ENCODE results near the gene RXFP4.
"Not testable (repeated sequence)": the region's sequence is repeated elsewhere in the genome, so short reads cannot be mapped to it uniquely, and the experiment has no call there.

Gene RXFP4, protein sequence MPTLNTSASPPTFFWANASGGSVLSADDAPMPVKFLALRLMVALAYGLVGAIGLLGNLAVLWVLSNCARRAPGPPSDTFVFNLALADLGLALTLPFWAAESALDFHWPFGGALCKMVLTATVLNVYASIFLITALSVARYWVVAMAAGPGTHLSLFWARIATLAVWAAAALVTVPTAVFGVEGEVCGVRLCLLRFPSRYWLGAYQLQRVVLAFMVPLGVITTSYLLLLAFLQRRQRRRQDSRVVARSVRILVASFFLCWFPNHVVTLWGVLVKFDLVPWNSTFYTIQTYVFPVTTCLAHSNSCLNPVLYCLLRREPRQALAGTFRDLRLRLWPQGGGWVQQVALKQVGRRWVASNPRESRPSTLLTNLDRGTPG

DNA sequence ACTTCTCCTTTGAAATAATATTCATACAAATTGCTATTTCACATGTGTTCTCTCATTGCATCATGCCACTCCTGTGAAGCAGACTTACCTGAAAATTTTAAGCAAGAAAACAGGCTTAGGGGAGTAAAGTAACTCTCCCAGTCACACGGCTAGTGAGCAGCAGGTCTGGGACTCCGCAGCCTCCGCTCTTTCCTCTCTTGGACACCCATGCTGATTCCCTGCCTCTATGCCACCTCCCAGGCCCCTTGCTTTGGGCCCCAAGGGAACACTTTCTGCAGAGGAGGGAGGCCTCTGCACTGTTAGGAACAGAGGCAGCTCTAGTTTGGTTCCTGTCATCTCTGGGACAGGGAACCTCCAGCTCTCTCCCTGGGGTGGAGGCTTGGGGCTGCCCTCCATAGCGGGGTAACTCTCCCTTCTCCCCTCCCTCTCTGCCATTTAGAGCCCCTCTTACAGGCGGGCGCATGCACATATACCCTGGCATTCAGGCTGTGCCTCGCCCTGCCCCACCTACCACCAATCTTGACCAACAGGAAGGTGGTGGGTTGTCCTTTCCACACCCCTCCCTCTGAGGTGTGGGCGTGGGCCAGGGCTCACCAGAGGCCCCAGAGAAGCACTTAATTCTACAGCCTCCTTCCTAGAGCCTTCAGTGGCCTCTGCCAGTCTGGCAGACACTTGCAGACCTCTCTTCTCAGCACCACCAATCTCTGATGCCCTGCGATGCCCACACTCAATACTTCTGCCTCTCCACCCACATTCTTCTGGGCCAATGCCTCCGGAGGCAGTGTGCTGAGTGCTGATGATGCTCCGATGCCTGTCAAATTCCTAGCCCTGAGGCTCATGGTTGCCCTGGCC lies at the start of gene RXFP4:
Gene RXFP4 (plus strand): TSS at position 646 of the 852 bp plus-strand sequence. CDS start 72 bp downstream, at position 718.
- DNase-seq: no peak

DNA sequence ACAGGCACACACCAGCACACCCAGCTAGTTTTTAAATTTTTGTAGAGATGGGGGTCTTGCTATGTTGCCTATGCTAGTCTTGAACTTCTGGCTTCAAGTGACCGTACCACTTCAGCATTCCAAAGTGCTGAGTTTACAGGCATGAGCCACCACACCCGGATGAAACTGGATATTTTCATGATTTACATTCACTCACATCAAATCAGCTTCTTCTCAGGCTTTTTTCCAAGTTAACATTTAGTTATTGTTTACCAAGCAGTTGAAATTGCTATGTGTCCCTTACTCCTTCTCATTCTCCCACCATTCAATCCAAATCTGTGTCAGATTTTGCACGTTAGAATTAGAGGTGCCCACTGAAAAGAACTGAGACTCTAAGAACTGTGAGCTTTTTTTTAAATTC lies 48.6 kb upstream of the RXFP4 start:
- DNase-seq: peak; percentile 41

DNA sequence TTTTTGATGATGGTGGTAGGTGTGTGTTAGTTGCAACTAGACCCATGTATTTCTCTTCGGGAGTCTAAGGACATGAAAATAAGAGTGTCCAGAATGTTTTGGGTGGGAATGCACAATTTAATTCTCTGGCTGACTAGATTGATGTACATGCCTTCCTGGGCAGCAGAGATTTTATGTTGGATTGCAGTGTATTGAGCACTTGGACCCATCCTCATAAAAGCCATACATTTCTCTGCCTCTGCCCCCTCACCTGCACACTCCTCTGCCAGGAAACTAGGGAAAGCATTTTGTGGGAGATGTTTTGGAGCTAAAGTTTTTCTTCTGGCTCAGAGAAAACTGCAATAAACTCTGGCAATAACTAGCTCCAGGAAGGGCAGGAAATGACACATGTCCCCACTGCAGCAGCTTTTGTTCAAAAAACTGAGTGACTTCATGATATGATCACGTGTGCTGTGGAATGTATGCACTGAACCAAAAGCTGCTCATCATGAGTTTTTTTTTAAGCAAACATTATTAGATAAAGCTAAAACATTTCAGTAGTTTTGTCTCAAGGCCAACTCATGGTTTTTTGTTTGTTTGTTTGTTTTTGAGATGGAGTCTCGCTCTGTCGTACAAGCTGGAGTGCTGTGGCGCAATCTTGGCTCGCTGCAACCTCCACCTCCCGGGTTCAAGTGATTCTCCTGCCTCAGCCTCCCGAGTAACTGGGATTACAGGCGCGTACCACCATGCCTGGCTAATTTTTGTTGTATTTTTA lies 47.9 kb upstream of the RXFP4 start:
- peak; percentile 72 for DNase-seq

DNA sequence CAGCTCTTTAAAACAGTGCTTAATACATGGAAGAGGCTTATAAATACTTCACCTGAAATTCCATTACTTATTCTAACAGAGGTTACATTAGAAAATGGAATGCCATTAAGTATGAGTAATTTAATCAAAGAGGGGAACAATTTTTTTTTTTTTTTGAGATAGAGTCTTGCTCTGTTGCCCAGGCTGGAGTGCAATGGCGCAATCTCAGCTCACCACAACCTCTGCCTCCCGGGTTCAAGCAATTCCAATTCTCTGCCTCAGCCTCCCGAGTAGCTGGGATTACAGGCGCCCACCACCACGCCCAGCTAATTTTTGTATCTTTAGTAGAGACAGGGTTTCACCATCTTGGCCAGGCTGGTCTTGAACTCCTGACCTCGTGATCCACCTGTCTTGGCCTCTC lies 45.8 kb upstream of the RXFP4 start:
- DNase-seq: not testable (repeated sequence)

DNA sequence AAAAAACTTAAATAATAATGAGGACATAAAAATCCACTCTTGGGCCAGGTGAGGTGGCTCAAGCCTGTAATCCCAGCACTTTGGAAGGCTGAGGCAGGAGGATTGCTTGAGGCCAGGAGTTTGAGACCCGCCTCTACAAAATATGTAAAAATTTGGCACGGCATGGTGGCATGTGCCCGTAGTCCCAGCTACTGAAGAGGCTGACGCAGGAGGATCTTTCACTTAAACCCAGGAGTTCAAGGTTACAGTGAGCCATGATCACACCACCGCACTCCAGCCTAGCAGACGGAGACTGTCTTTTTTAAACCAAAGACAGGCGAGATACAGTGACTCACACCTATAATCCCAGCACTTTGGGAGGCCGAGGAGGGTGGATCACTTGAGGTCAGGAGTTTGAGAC lies 45.0 kb upstream of the RXFP4 start:
- DNase-seq: not testable (repeated sequence)

DNA sequence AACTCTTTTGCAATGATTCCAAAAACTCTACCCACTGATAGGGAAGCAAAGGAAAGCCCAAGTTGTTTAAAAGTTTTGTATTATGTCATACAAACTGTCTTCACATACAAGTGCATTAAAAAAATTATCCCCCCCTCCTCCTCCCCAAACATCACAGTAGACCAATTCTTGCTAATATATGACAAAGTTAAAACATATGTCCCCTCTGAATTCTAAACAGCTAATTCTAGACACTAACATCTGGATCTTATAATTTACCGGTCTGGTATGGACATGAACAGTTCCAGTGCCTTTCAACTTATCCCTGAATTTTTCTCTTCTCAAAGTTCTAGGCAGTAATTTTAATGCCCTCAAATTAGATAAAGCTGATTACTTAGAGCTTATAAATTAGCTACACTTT lies 43.7 kb upstream of the RXFP4 start:
- DNase-seq: no peak

DNA sequence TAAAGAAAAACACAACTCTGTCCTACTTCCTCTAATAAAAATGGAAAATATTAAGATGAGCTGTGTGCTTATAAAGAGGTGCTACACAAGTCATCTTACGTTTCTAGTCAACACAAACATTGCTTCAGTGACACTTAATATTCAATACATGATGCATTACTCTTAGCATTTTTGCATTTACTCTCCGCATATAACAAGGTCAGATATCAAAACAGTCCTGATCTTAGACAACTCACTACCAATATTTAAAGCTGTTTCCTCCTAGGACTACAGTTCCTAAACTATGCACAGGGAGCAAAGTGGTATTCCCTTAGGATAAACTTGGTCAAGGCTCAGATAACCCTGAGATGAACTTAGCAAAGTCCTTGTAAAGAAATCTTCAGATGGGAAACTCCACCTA lies 42.5 kb upstream of the RXFP4 start:
- no peak for DNase-seq

DNA sequence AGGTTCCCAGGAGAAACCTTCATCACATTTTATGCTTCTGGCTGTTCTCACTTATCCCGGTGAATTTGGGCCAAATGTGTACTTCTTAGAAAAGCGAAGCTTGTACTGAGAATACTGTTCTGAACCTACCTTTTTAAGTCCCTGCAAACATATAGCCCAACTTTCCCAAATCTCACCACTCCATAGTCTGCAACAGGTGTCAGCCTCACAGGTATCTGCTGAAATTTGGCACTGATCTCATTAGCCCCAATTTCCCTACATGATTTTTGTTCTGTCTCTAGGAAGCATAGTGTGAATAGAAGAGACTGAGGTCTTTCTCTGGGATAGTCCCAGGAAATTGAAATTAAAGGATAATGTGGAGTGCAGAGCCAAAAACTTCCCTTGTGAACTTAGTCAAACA lies 41.8 kb upstream of the RXFP4 start:
- no peak for DNase-seq

DNA sequence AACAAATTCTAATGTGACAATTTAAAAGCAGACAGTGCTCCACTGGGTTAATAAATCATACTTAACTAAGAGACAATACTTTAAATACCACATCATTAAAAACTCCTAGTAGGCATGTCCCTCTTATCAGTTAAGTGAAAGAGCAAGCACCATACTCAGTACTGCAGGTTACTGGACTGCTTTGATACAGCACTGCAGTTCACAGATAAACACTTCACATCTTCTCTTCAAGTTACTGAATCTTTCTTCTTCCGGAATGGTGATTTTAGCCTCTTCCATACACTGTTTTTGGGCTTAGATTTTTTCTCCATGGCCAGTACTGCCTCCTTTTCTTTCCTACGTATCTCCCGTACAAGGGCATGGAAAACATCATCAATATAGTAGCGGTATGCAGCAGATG lies 41.3 kb upstream of the RXFP4 start:
- DNase-seq: no peak

DNA sequence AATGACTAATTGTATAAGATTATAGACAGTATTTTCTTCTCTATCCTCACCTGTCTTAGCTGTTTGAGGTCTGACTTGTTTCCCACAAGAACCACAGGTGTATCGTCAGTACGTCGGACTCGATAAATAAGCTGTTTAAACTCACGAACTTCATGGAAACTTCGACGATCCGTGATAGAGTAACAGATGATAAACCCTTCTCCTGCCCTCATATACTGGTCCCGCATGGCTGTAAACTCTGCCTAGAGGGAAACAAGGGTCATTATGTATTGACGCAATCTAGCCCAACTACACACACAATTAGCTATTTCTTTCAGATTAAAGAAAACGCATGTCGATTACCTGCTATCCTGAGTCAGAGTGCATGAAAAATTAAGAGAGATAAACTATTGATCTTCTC lies 37.2 kb upstream of the RXFP4 start:
- no peak for DNase-seq

DNA sequence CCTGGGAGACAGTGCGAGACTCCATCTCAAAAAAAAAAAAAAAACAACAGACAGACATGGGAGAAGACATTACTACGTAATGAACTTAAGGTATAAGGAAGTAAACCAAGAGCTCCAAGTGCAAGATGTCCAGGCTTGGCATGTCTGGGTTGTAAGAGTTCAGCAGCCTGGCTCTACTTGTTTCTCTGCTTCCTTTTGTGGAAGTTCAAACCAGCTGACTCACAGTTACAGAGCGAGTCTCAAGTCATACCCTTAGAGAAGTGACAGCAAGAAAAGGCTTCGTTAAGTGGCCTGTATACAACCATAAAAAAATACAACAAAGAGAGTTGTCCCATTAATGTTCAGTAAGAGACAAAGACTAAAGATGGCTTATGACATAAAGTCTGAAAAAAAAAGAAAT lies 31.5 kb upstream of the RXFP4 start:
- no peak for DNase-seq

DNA sequence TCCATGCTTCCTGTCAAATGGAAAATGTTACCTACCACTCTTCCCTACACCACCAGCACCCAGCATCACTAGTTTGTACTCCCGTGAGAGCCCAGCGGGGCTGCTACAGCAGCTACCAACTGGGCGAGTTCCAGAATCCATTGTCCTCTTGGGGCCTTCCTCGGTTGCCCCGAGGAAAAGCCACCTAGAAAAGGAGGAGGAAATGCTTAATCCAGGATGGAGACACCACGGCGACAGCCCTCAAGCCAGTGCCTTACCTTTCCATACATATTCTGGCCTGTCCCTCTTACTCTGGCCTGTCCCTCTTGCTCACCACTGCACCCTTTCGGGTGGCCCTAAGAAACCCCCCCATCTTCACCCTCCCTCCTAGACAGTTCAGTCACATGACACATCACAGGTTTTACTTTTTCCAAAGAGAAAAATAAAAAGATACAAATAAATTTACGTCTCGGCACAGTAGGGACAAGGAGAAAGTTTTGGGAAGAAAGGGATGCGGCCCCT lies 30.8 kb upstream of the RXFP4 start:
- DNase-seq: no peak

DNA sequence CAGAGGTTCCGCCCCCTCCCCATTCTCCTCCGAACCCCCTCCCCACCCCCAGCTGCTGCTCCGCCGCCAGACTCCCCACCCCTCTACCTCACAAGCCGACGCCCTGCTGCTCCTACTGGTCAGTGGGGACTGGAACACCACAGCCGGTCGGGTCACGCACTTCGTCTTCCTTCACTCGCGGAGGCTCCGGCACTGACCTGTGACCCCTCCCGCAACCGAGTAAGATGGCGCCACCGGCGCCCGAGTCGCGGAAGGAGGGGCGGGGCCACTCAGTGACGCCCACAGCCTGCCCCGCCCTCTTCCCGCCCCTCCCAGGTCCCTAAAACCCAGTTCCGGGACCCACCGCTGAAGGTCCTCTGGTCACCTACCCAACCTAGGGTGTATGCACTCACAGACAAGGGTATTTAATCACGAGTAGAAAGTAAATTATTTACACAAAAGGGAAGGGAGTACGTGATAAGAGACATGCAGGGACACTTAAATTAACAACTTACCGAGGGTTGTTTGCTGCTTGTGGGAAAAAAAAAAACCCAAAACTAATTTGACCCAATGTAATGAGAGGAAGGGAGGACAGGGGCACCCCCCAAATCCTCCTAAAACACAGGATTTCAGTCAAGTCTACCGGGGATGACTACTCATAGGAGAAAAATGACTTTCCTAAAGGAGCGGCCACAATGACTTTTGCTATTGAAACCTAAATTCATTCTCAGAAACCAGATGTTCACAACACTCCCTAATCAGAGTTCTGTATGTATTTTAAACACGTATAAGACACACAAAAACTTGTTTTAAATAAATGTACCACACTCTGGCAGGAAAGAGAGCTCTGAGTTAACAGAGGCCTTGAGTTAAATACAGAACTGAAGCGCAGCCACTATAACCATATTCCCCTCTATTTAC lies 30.0 kb upstream of the RXFP4 start, which contains the start of gene RIT1:
Gene RIT1 (minus strand): TSS at position 194 of the 900 bp plus-strand sequence. CDS start 588 bp downstream, outside the sequence.
- peak; percentile 51 for DNase-seq

DNA sequence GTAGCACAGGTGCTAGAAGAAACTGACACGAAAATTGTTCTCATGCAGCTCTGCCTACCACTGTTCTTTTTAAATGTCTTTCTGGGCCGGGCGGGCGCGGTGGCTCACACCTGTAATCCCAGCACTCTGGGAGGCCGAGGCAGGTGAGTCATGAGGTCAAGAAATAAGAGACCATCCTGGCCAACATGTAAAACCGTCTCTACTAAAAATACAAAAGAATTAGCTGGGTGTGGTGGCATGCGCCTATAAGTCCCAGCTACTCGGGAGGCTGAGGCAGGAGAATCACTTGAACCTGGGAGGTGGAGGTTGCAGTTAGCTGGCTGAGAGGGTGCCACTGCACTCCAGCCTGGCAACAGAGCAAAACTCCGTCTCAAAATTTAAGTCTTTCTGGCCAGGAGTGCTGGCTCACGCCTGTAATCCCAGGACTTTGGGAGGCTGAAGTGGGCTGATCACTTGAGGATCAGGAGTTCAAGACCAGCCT lies 29.3 kb upstream of the RXFP4 start:
- DNase-seq: no peak

DNA sequence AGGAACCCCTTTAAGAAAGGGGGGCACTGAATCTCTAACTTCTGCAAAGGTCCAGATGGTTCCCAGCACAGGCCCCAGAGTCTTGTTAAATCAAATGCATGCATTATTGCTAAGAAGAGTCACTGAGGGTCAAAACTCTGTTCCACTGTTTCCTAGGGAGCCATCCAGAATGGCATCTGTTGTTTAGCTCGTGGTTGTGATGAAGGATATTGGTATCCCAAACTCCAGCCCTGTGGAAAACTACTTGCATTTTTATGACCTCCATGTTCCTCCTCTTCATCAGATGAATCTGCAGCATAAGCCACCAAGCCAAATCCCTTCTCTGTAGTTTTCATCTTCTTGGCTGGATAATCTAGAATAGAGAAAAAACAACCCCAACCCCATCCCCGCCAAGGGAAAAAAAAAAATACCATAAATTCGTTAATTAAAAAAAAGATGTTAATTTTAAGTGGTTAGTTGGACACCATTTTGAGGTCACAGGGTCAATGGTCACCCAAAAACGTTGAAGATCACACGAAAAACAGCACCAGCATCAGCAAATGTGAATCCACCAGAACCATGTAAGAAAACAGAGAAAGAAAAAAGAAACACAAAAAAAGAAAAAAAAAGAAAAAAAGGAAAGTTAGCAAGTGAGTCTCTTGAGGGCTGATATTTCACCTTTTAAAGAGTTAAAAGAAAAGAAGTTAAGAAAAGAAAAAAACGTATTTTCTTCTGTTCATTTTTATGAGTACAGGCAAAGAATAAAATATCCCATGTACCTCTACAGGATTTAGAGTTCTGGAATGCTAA lies 27.3 kb upstream of the RXFP4 start:
- DNase-seq: no peak

DNA sequence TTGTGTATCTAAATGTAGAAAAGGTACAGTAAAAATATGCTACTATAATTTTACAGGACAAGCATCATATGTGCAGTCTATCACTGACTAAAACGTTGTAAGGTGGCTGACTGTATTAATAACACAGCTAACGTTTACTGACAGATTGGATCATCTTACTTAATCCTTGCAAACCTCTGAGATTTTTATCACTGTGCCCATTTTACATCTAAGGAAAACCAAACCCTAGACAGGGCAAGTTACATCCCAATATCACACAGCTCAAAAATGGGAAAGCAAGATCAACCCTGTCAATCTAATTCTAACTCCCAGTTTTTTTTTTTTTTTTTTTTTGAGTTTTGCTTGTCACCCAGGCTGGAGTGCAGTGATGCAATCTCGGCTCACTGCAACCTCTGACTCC lies 22.8 kb upstream of the RXFP4 start:
- no peak for DNase-seq

DNA sequence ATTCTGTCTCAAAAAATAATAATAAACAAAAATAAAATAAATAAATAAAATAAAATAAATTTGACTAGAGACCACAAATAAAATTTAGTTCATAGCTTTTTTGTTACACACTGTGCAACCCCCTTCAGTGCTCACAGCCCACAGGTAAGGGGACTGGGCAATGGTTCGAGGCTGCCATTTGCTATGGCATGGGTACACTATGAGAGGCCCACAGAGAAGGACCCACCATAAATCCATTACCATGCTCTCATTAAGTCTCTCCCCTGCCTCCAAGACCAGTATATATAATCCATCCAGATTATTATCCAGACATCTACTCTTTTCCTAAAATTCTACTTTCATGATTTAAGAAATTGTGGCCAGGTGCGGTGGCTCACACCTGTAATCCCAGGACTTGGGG lies 21.6 kb upstream of the RXFP4 start:
- DNase-seq: no peak

DNA sequence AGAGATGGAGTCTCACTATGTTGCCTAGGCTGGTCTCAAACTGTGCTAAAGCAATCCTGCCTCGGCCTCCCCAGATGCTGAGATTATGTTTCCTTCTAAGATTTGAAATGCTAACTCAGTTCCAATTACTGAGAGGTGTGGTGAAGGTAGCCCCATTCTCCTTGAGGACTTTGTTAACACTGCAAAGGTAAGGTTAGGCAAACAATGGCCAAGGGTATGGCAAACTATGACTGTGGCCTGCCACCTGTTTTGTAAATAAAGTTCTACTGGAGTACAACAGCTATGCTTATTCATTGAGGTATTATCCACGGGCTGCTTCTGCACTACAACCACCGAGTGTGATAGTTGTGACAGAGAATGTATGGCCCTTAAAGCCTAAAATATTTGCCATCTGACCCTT lies 20.7 kb upstream of the RXFP4 start:
- DNase-seq: no peak

DNA sequence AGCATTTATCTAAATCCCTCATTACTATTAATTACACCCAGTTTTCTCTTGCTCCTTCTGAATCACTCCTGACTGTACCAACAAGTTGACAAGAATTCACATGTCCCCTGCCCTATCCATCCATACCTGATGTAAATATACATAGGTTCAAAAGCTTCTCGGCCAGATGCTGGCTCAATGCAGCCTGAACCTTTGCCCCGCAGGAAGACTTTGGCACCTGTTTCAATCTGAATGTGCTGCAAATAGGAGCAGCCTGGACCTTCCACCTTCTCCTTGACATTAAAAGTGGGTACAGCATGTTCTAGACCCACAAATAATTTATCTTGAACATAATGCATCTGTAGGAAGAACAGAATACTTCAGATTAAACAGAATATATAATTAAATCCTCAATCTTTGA lies 15.9 kb upstream of the RXFP4 start:
- no peak for DNase-seq

DNA sequence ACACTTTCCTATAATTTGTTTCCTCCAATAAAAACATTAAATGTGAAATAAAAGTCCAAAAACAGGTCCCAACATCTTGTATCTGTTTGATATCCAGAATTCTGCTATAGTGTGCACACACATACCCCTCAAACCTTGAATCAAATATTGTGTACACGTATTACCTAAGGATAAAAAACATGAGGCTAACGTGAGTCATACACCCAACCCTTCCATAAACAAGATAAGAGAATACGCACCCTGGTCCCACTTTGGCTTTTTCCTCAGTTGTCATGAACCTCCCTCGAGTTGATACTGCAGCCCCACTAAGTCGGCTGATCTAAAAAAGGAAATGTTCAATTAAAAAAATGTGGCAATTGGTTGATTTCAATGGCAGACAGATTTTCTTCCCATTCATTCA lies 12.4 kb upstream of the RXFP4 start:
- no peak for DNase-seq

DNA sequence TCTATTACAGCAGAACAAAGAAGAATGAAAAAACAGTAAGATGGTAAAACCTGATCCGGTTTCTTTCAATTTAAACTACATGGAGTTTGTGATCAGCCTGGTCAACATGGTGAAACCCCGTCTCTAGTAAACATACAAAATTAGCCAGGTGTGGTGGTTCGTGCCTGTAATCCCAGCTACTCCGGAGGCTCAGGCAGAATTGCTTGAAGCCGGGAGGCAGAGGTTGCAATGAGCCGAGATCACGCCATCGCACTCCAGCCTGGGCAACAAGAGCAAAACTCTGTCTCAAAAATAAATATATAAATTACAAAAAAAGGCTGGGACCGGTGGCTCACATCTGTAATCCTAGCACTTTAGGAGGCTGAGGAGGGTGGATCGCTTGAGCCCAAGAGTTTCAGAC lies 10.7 kb upstream of the RXFP4 start:
- DNase-seq: not testable (repeated sequence)

All from amniotic stem cell (primary cell).